ENCODE data around the gene ZNF330.

DNA sequence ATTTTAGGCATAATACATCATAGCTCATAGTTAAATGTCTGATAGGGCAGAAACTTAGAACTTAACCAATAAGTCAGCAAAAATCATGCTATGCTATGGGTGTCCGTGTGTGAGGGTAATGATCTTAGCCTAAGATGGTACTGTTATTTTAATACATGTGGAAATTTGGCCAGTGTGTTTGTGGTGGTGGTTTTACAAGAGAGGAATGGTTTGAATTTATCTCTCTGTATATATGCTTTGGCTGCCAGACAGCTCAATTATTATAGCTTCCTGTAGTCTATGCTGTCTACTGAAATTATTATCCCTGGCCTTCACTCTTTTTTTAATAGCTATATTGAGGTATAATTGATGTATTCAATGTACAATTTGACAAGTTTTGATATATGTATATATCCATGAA lies 21.3 kb downstream of the ZNF330 start:
- TF ChIP-seq, protein P1, sequence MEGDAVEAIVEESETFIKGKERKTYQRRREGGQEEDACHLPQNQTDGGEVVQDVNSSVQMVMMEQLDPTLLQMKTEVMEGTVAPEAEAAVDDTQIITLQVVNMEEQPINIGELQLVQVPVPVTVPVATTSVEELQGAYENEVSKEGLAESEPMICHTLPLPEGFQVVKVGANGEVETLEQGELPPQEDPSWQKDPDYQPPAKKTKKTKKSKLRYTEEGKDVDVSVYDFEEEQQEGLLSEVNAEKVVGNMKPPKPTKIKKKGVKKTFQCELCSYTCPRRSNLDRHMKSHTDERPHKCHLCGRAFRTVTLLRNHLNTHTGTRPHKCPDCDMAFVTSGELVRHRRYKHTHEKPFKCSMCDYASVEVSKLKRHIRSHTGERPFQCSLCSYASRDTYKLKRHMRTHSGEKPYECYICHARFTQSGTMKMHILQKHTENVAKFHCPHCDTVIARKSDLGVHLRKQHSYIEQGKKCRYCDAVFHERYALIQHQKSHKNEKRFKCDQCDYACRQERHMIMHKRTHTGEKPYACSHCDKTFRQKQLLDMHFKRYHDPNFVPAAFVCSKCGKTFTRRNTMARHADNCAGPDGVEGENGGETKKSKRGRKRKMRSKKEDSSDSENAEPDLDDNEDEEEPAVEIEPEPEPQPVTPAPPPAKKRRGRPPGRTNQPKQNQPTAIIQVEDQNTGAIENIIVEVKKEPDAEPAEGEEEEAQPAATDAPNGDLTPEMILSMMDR (IDR thresholded peaks at IDR 0.05; ENCODE audit: low read depth, low read length, poor library complexity, severe bottlenecking): no peak
- TF ChIP-seq EZH2phosphoT487 (IDR thresholded peaks at IDR 0.05; ENCODE audit: borderline replicate concordance, low read length): no peak

Data from DOHH2 (cell line).